ENCODE measurements around the gene RRP15.
A peak's percentile ranks its signal among the peaks of the same experiment; 100 is the strongest.

RRP15 gene

DNA sequence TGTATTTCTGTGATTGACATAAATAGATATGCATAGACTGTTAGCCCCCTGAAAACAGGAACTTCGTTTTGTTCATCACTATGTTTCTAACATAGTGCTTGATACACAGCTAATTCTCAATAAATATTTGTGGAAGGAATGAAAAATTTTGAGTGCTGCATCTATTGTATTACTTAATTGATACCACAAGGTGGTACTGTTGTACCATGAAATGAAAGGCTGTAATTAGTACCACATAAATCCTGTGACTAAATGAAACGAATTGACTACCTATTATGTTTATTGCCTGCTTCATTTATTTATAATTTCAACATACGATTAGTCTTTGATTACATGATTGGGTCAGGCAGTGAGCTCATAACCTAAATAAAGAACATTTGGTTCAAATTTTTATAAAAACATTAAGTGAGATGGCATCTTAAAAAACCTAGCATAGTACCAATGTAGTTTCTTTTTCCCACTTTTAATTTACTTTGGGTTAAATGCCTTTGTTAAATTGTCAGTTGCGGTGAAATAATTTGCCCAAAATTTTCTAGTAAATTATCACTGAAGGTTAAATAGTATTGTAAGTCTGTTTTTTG lies 45.0 kb downstream of the RRP15 start:
- Mint-ChIP-seq H3K36me3 (ENCODE audit: insufficient read depth) (peaks cover 10% of the 10 kb centered on the region), H3K4me1 (ENCODE audit: low read depth in 2 of 2) (no peaks in the 10 kb centered on the region), H3K4me3 (no peak overlapping the region), H3K27ac (no peak overlapping the region), H3K9me3 (no peaks in the 10 kb centered on the region), H3K27me3 (no peaks in the 10 kb centered on the region)
- ATAC-seq (replicated peaks) (peak; percentile 54), DNase-seq (no peak)

DNA sequence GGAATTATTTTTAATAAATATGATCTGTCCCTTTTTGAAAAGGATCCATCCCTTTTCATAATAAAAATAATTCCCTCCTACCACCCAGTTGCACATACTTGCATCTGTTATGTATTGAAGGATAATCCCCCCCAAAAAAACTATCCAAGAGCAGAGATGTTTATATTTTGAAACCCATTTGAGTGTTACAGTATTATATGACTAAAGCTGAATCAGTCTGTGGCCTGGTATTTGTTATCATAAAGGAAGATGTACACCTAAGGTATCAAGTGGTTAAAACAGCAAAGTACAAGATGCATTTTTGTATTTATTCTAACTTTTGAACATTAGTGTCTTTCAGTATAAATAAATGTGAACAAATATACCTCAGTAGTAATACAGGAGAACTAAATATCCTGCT lies 47.3 kb downstream of the RRP15 start:
- no peak overlapping the region for H3K4me3 Mint-ChIP-seq
- H3K27me3 Mint-ChIP-seq = no peaks in the 10 kb centered on the region
- DNase-seq (no peak), ATAC-seq (replicated peaks) (no peak)
- no peaks in the 10 kb centered on the region for H3K4me1 Mint-ChIP-seq (ENCODE audit: low read depth in 2 of 2)
- peaks cover 10% of the 10 kb centered on the region for H3K36me3 Mint-ChIP-seq (ENCODE audit: insufficient read depth)
- H3K27ac Mint-ChIP-seq = no peak overlapping the region
- H3K9me3 Mint-ChIP-seq = no peaks in the 10 kb centered on the region

DNA sequence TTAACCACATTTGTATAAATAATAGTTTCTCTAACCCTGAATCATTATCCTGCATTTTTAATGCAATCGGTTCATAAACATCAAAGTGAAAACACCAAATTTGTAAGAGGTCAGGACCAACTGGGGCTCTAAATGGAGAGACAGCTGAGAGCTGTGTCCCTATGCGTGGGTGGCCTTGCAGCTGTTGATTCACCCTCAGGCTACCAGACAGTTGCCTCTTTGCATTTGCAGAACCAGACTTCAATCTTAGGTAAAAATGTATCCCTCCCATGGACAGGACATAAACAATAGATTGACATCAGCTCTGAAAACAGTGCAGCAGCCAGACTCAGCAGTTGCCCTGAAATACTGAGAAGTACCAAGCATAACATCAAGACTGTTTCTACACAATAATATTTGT lies 51.2 kb downstream of the RRP15 start:
- no peaks in the 10 kb centered on the region for H3K9me3 Mint-ChIP-seq
- no peaks in the 10 kb centered on the region for H3K27me3 Mint-ChIP-seq
- no peak for ATAC-seq (replicated peaks)
- no peak for DNase-seq
- no peak overlapping the region for H3K27ac Mint-ChIP-seq
- H3K36me3 Mint-ChIP-seq (ENCODE audit: insufficient read depth) = peaks cover 8% of the 10 kb centered on the region
- H3K4me1 Mint-ChIP-seq (ENCODE audit: low read depth in 2 of 2) = no peaks in the 10 kb centered on the region
- no peak overlapping the region for H3K4me3 Mint-ChIP-seq

- peaks cover 0 to 6% of the 10 kb centered on the region in 2 donors for H3K27me3 Mint-ChIP-seq
- no peaks in the 10 kb centered on the region for H3K36me3 Mint-ChIP-seq (ENCODE audit: insufficient read depth)
- H3K4me3 Mint-ChIP-seq = no peak overlapping the region
- H3K9me3 Mint-ChIP-seq = no peaks in the 10 kb centered on the region
- no peak overlapping the region for H3K27ac Mint-ChIP-seq
- H3K4me1 Mint-ChIP-seq (ENCODE audit: low read depth in 2 of 2) = no peaks in the 10 kb centered on the region
- ATAC-seq (replicated peaks) = no peak
- no peak for DNase-seq
Observed at GRCh38 chr1:218339267-218339831, 54.3 kb downstream of the RRP15 start.

GRCh38 chr1:218341325-218341724 lies 56.2 kb downstream of the RRP15 start:
- peaks cover 0 to 4% of the 10 kb centered on the region in 2 donors for H3K4me1 Mint-ChIP-seq (ENCODE audit: low read depth in 2 of 2)

GRCh38 chr1:218342091-218342490 lies 57.0 kb downstream of the RRP15 start:
- H3K27me3 Mint-ChIP-seq = peaks cover 0 to 18% of the 10 kb centered on the region in 2 donors

More at GRCh38 chr1:218341325-218341724, 56.2 kb downstream of the RRP15 start:
- no peak for ATAC-seq (replicated peaks)
- no peak overlapping the region for H3K27ac Mint-ChIP-seq
- H3K9me3 Mint-ChIP-seq = no peaks in the 10 kb centered on the region
- H3K36me3 Mint-ChIP-seq (ENCODE audit: insufficient read depth) = peaks cover 6% of the 10 kb centered on the region
- no peak overlapping the region for H3K4me3 Mint-ChIP-seq
- H3K27me3 Mint-ChIP-seq = peaks cover 0 to 11% of the 10 kb centered on the region in 2 donors
- no peak for DNase-seq

DNA sequence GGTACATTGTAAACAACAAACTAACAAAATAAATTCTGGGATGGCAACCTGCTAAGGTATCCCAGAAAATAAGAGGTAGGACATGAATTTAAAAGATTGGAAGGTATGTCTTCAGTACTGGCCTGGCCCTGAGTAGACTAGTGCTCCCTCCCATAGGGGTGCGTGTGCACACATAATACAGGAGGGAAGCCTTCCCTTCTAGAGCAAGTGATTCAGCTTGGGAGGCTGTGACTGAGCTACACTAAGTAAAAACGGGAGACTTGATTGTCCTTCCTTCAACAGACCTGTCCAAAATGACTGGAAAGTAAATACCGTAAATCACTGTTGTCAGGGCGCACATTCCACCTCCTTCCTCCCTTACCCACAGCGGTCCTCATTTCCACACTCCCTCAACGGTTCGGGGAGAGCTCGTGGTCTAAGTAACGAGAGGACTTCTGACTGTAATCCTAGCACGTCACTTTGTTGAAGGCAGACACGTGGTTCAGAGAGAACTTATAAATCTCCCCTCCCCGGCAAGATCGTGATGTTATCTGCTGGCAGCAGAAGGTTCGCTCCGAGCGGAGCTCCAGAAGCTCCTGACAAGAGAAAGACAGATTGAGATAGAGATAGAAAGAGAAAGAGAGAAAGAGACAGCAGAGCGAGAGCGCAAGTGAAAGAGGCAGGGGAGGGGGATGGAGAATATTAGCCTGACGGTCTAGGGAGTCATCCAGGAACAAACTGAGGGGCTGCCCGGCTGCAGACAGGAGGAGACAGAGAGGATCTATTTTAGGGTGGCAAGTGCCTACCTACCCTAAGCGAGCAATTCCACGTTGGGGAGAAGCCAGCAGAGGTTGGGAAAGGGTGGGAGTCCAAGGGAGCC lies 60.0 kb downstream of the RRP15 start, which contains the start of gene TGFB2:
TSS of gene TGFB2 (plus strand) at position 523 of the 859 bp plus-strand sequence. CDS start 1,366 bp downstream, outside the sequence.
- Mint-ChIP-seq H3K4me3 (no peak within 1 kb of the TSS), H3K36me3 (ENCODE audit: insufficient read depth) (peaks cover 8% of the 10 kb centered on the region), H3K9me3 (no peaks in the 10 kb centered on the region), H3K4me1 (ENCODE audit: low read depth in 2 of 2) (peaks cover 11 to 18% of the 10 kb centered on the region in 2 donors), H3K27me3 (peaks cover 0 to 22% of the 10 kb centered on the region in 2 donors), H3K27ac (no peak within 1 kb of the TSS)
- ATAC-seq (replicated peaks) = peak; percentile 29
- DNase-seq = no peak

More at GRCh38 chr1:218342091-218342490, 57.0 kb downstream of the RRP15 start:
- Mint-ChIP-seq H3K4me1 (ENCODE audit: low read depth in 2 of 2) (peaks cover 0 to 11% of the 10 kb centered on the region in 2 donors), H3K27ac (no peak overlapping the region), H3K4me3 (no peak overlapping the region), H3K36me3 (ENCODE audit: insufficient read depth) (peaks cover 8% of the 10 kb centered on the region), H3K9me3 (no peaks in the 10 kb centered on the region)
- ATAC-seq (replicated peaks) (no peak), DNase-seq (no peak)

- peaks cover 0 to 22% of the 10 kb centered on the region in 2 donors for H3K27me3 Mint-ChIP-seq
- H3K27ac Mint-ChIP-seq = no peak overlapping the region
- no peaks in the 10 kb centered on the region for H3K9me3 Mint-ChIP-seq
- peaks cover 8% of the 10 kb centered on the region for H3K36me3 Mint-ChIP-seq (ENCODE audit: insufficient read depth)
- H3K4me1 Mint-ChIP-seq (ENCODE audit: low read depth in 2 of 2) = peaks cover 11 to 20% of the 10 kb centered on the region in 2 donors
- no peak overlapping the region for H3K4me3 Mint-ChIP-seq
- DNase-seq (peak; percentile 14 to 26 (median 22)), ATAC-seq (replicated peaks) (peak; percentile 81)
Observed at GRCh38 chr1:218345673-218346390, 60.7 kb downstream of the RRP15 start.

DNA sequence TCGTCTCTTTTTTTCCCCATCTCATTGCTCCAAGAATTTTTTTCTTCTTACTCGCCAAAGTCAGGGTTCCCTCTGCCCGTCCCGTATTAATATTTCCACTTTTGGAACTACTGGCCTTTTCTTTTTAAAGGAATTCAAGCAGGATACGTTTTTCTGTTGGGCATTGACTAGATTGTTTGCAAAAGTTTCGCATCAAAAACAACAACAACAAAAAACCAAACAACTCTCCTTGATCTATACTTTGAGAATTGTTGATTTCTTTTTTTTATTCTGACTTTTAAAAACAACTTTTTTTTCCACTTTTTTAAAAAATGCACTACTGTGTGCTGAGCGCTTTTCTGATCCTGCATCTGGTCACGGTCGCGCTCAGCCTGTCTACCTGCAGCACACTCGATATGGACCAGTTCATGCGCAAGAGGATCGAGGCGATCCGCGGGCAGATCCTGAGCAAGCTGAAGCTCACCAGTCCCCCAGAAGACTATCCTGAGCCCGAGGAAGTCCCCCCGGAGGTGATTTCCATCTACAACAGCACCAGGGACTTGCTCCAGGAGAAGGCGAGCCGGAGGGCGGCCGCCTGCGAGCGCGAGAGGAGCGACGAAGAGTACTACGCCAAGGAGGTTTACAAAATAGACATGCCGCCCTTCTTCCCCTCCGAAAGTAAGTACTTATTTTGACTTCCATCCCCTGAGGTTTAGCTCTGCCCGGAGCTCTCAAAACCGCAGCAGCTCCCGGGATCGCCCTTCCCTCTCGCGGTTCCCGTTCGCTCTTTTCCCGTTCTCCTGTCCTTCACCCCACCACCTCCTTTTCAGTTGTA lies 61.5 kb downstream of the RRP15 start:
- H3K27ac Mint-ChIP-seq = no peak overlapping the region
- H3K4me1 Mint-ChIP-seq (ENCODE audit: low read depth in 2 of 2) = peaks cover 18 to 26% of the 10 kb centered on the region in 2 donors
- peak; percentile 8 for ATAC-seq (replicated peaks)
- H3K9me3 Mint-ChIP-seq = no peaks in the 10 kb centered on the region
- H3K27me3 Mint-ChIP-seq = peaks cover 0 to 22% of the 10 kb centered on the region in 2 donors
- H3K36me3 Mint-ChIP-seq (ENCODE audit: insufficient read depth) = peaks cover 8% of the 10 kb centered on the region
- DNase-seq = peak in 1 of 3 experiments; percentile 2
- no peak overlapping the region for H3K4me3 Mint-ChIP-seq

DNA sequence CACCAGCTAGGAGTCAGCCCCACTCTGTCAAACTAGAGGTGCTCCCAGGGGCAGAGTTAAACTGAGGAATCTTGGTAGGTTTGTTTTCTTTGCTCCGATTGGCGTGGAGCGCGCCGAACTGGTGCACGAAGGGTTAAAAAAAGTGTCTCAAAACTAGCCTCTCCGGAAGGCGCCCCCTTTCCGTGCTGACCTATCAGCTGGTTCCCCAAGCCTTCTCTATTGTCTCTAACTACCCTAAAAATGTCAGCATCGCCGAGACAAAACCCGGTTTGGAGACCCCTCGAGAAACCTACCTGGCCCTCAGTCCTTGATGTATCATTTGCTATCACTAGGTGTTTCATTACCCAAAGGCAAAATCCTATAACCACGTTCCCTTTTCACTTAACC lies 62.2 kb downstream of the RRP15 start:
- Mint-ChIP-seq H3K4me1 (ENCODE audit: low read depth in 2 of 2) (peaks cover 20 to 28% of the 10 kb centered on the region in 2 donors), H3K27ac (no peak overlapping the region), H3K27me3 (peaks cover 0 to 19% of the 10 kb centered on the region in 2 donors), H3K9me3 (no peaks in the 10 kb centered on the region), H3K36me3 (ENCODE audit: insufficient read depth) (peaks cover 8% of the 10 kb centered on the region), H3K4me3 (no peak overlapping the region)
- ATAC-seq (replicated peaks) = no peak
- no peak for DNase-seq

DNA sequence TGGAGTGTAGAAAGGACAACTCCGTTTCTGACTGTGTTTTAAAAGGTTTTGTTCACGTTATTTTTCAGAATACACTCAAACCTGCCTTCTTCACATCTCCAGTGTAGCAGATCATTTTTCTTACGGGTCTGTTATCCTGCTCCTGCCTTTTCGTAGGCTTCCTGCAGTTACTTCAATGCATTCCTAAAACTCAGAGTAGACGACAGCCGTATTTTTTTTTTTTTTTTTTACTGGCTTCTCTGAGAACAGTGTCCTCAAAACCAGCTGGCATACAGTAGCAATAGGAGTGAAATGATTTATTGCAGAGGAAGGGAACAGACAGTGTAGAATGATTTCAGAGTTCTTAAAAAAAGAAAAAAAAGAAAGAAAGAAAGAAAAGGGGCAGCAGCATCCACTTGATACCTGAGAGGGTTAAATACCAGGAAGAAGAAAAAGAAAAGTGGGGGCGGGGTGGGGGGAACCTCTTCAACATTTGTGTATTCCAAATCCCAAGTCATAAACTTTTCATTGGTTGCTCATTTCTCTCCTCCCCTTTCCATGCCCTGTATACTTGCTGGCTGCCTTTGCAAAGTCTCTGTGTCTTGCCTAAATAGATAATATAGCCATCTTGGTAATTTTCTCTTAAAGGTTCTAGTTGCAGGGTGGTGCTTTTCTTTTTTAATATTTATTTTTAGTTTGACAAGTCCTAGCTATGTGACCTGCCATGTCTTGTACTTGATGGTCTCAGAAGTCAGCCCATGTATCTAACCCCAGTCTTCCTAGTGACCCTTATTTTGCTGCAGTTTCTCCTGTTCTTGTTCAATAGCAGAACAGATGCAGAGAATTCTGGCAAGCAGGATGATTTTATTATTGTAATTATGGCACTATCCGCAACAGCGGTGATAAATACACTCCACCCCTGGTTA lies 62.9 kb downstream of the RRP15 start:
- peaks cover 0 to 15% of the 10 kb centered on the region in 2 donors for H3K27me3 Mint-ChIP-seq
- peaks cover 8% of the 10 kb centered on the region for H3K36me3 Mint-ChIP-seq (ENCODE audit: insufficient read depth)
- no peaks in the 10 kb centered on the region for H3K9me3 Mint-ChIP-seq
- H3K4me3 Mint-ChIP-seq = no peak overlapping the region
- no peak for ATAC-seq (replicated peaks)
- no peak for DNase-seq
- no peak overlapping the region for H3K27ac Mint-ChIP-seq
- peaks cover 20 to 28% of the 10 kb centered on the region in 2 donors for H3K4me1 Mint-ChIP-seq (ENCODE audit: low read depth in 2 of 2)

DNA sequence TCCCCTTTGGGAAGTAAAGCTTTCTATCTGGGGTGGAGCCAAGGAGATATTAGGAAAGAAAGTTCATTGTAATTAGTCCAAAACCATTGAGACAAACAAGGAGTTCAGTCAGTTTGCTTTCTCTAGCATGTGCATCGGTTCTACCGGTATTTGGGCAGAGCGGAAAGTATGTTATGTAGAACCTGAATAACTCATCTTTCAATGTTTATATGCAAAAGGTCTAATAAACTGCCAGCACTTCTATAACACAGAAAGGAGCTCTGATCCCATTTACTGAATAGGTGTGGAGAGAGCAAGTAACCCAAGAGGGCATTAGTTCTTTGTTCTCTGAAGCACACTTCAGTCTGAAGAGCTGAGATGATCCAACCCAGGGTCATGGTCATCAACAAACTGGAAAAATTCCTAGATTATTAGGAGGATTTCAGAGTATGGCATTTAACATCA lies 63.6 kb downstream of the RRP15 start:
- Mint-ChIP-seq H3K36me3 (ENCODE audit: insufficient read depth) (peaks cover 8% of the 10 kb centered on the region), H3K4me1 (ENCODE audit: low read depth in 2 of 2) (peaks cover 20 to 28% of the 10 kb centered on the region in 2 donors), H3K27ac (no peak overlapping the region), H3K9me3 (no peaks in the 10 kb centered on the region), H3K27me3 (peaks cover 0 to 15% of the 10 kb centered on the region in 2 donors), H3K4me3 (no peak overlapping the region)
- ATAC-seq (replicated peaks) (no peak), DNase-seq (no peak)

All from effector memory CD8-positive, alpha-beta T cell (primary cell).